Spleen (tissue), 11 donors: ENCODE results near the gene CUBN. TPM values are rescaled to one million over a fixed set of nuclear protein-coding genes. Genes with fewer than 3 reads are reported as not detected.

Source experiments
- DNase-seq: peaks from one replicate; pipeline ENCODE4 v3.0.0-alpha.2; 2020
- H3K27ac ChIP-seq, 8 donors: fragments of 200-600 bp; sonication (generic) in 7 of 8; 1 replicate in 4 of 8; 2 replicates in 4 of 8; pipeline versions ENCODE4 v1.5.0 to v1.8.0; 2016 to 2021; ENCODE audit warnings: inconsistent platforms in 4 of 8, mild to moderate bottlenecking in 4 of 8, moderate library complexity in 1 of 8
- H3K27me3 ChIP-seq, 7 donors: fragments of 200-600 bp; sonication (generic) in 6 of 7; replicated peaks in 1 of 7; 1 replicate in 4 of 7; 2 replicates in 3 of 7; pipeline versions ENCODE4 v1.5.0 to v1.8.0; 2016 to 2021; ENCODE audit warnings: inconsistent platforms in 3 of 7, mild to moderate bottlenecking in 1 of 7
- H3K36me3 ChIP-seq, 6 donors: fragments of 200-600 bp; sonication (generic) in 5 of 6; 1 replicate in 4 of 6; 2 replicates in 2 of 6; pipeline versions ENCODE4 v1.5.0 to v1.8.0; 2016 to 2021; ENCODE audit warnings: inconsistent platforms in 2 of 6
- H3K4me1 ChIP-seq, 6 donors: fragments of 200-600 bp; sonication (generic) in 5 of 6; 1 replicate in 3 of 6; 2 replicates in 3 of 6; pipeline versions ENCODE4 v1.5.0 to v1.8.0; 2016 to 2021; ENCODE audit warnings: inconsistent platforms in 3 of 6
- H3K4me3 ChIP-seq, 8 donors: fragments of 200-600 bp; sonication (generic) in 7 of 8; 1 replicate in 4 of 8; 2 replicates in 4 of 8; pipeline versions ENCODE4 v1.5.0 to v1.8.0; 2016 to 2021; ENCODE audit warnings: inconsistent platforms in 4 of 8, mild to moderate bottlenecking in 4 of 8, moderate library complexity in 2 of 8
- H3K9me3 ChIP-seq, 8 donors: fragments of 200-600 bp; sonication (generic) in 7 of 8; 1 replicate in 4 of 8; 2 replicates in 4 of 8; pipeline versions ENCODE4 v1.5.0 to v1.8.0; 2016 to 2021; ENCODE audit warnings: inconsistent platforms in 4 of 8
- CTCF ChIP-seq, 11 experiments: fragments of 200-600 bp in 7 of 11; fragments of 450-650 bp in 4 of 11; sonication (generic) in 4 of 11; IDR thresholded peaks in 8 of 11; conservative IDR thresholded peaks in 3 of 11; 1 replicate in 7 of 11; 2 replicates in 4 of 11; pipeline versions ENCODE4 v1.4.0 to v1.8.0; 2016 to 2021; ENCODE audit warnings: antibody characterized with exemption in 11 of 11, inconsistent platforms in 4 of 11, mild to moderate bottlenecking in 1 of 11
- POLR2A ChIP-seq, 3 donors: fragments of 450-650 bp; IDR thresholded peaks; one replicate each; pipeline ENCODE4 v1.5.1; 2017; ENCODE audit warnings: antibody characterized with exemption in 3 of 3, mild to moderate bottlenecking in 1 of 3
- POLR2AphosphoS5 ChIP-seq, 3 donors: sonication (generic); formaldehyde crosslinking; IDR thresholded peaks; one replicate each; pipeline ENCODE4 v1.5.1; 2017; ENCODE audit warnings: antibody characterized with exemption in 3 of 3
- WGBS, 5 donors: extraction: QIAGEN DNeasy Blood & Tissue Kit in 3 of 5; methylation state at CpG; one replicate each; pipeline versions ENCODE4 v1.1.5 to v1.1.7; 2013 to 2018; 5-methylcytosine and 5-hydroxymethylcytosine counted together
- intact Hi-C: fragments of 100-400 bp; cut with DNase I; formaldehyde crosslinking; loops from one replicate; pipeline ENCODE4 v1.15.0; 2023; ENCODE audit warnings: low total_unique reads
- polyA plus RNA-seq, 3 donors: library from polyadenylated mRNA; stranded (reverse); fragments of 200-250 nt; gene quantifications; one replicate each; pipeline ENCODE4 v1.2.1, GENCODE V29; 2013
- total RNA-seq, 7 donors: library from RNA; depleted of rRNA in 3 of 7; stranded (reverse); fragments of >200 nt in 3 of 7; fragmentation: NEBNext Ultra II Directional in 4 of 7; extraction: Animal tissue kit (Norgen Biotek cat#: 25700) in 4 of 7; gene quantifications; one replicate each; pipeline versions ENCODE4 v1.1.0 to v1.2.1, GENCODE V29; 2016 to 2021
- donor health status: healthy with polysubstance abuse.
- donor health status: DM: no; HTN: no; CAD: no; lungs with moderate emphysema.
- donor health status: DM: no; HTN: no; CAD: no.
- donor health status: Bipolar disorder and iron deficiency.
- donor health status: healthy.
- donor health status: DM: no; HTN: no; CAD: no.
- donor health status: DM: yes; HTN: yes; CAD: no.

The CUBN gene
- total and polyA plus RNA-seq, 10 donors: 0.24 to 12.1 (median 5.4) TPM

- Histone ChIP-seq H3K27me3 (no peaks in the 10 kb centered on the region), H3K4me1 (peaks cover 0 to 24% (median 6%) of the 10 kb centered on the region in 6 donors), H3K4me3 (no peak overlapping the region), H3K27ac (no peak overlapping the region), H3K9me3 (no peaks in the 10 kb centered on the region), H3K36me3 (peaks cover 0 to 11% (median 0%) of the 10 kb centered on the region in 6 donors)
- no peak for DNase-seq
- intact Hi-C loops: no loop called here
- whole genome bisulfite sequencing, 5 donors: 87 to 90% (median 88%) methylated on average over 2 of the region's 2 CpGs
- TF ChIP-seq POLR2AphosphoS5 (IDR thresholded peaks at IDR 0.05) (no peak), CTCF (IDR thresholded peaks at IDR 0.05 in 8 of 11, conservative IDR thresholded peaks at IDR 0.05 in 3 of 11) (no peak), POLR2A (IDR thresholded peaks at IDR 0.05) (no peak)
Observed at GRCh38 chr10:17081431-17081830, 48.2 kb downstream of the CUBN start.

GRCh38 chr10:17077890-17078289, 51.7 kb downstream of the CUBN start:
- DNase-seq: no peak
- Histone ChIP-seq H3K4me3 (no peak overlapping the region), H3K27ac (no peak overlapping the region), H3K27me3 (no peaks in the 10 kb centered on the region), H3K9me3 (no peaks in the 10 kb centered on the region), H3K4me1 (peaks cover 0 to 15% (median 0%) of the 10 kb centered on the region in 6 donors), H3K36me3 (no peaks in the 10 kb centered on the region)
- intact Hi-C loops: no loop called here
- 88 to 95% (median 94%) methylated on average over 2 of the region's 2 CpGs for WGBS, 5 donors
- TF ChIP-seq POLR2A (IDR thresholded peaks at IDR 0.05) (no peak), CTCF (IDR thresholded peaks at IDR 0.05 in 8 of 11, conservative IDR thresholded peaks at IDR 0.05 in 3 of 11) (no peak), POLR2AphosphoS5 (IDR thresholded peaks at IDR 0.05) (no peak)

GRCh38 chr10:17077346-17077781, 52.2 kb downstream of the CUBN start:
- H3K4me3 ChIP-seq: no peak overlapping the region
- no peaks in the 10 kb centered on the region for H3K9me3 ChIP-seq
- H3K27ac ChIP-seq: no peak overlapping the region
- intact Hi-C loops: no loop called here
- H3K4me1 ChIP-seq: peaks cover 0 to 15% (median 0%) of the 10 kb centered on the region in 6 donors
- no peaks in the 10 kb centered on the region for H3K36me3 ChIP-seq
- 88 to 96% (median 94%) methylated on average over 5 of the region's 5 CpGs for WGBS, 5 donors
- DNase-seq: no peak
- H3K27me3 ChIP-seq: no peaks in the 10 kb centered on the region
- TF ChIP-seq POLR2A (IDR thresholded peaks at IDR 0.05): no peak
- no peak for TF ChIP-seq POLR2AphosphoS5 (IDR thresholded peaks at IDR 0.05)
- TF ChIP-seq CTCF (IDR thresholded peaks at IDR 0.05 in 8 of 11, conservative IDR thresholded peaks at IDR 0.05 in 3 of 11): no peak

- H3K27ac ChIP-seq: no peak overlapping the region
- no peaks in the 10 kb centered on the region for H3K9me3 ChIP-seq
- peaks cover 0 to 15% (median 0%) of the 10 kb centered on the region in 6 donors for H3K4me1 ChIP-seq
- WGBS, 5 donors: 72 to 78% (median 75%) methylated on average over 8 of the region's 8 CpGs
- no peaks in the 10 kb centered on the region for H3K36me3 ChIP-seq
- intact Hi-C loops: no loop called here
- H3K4me3 ChIP-seq: no peak overlapping the region
- no peak for DNase-seq
- H3K27me3 ChIP-seq: no peaks in the 10 kb centered on the region
- TF ChIP-seq POLR2AphosphoS5 (IDR thresholded peaks at IDR 0.05) (no peak), CTCF (IDR thresholded peaks at IDR 0.05 in 8 of 11, conservative IDR thresholded peaks at IDR 0.05 in 3 of 11) (no peak), POLR2A (IDR thresholded peaks at IDR 0.05) (no peak)
Observed at GRCh38 chr10:17076626-17077345, 52.8 kb downstream of the CUBN start.
